NCI-H526 treated with DMSO at 0.1 percent for 48 hours (cell line): ENCODE data around the gene IL22RA1.
A peak's percentile ranks its signal among the peaks of the same experiment; 100 is the strongest.

ENCODE experiments used
- DNase-seq: peaks from one replicate; lab custom pipeline; 2025; lab: John Stamatoyannopoulos, UW

Gene IL22RA1

GRCh38 chr1:24074817-24075589 lies 67.9 kb downstream of the IL22RA1 start:
- DNase-seq = no peak

GRCh38 chr1:24074196-24074595 lies 68.7 kb downstream of the IL22RA1 start:
- no peak for DNase-seq

- no peak for DNase-seq
Observed at GRCh38 chr1:24071941-24072340, 71.0 kb downstream of the IL22RA1 start.

GRCh38 chr1:24070821-24071393 lies 72.0 kb downstream of the IL22RA1 start:
- DNase-seq = peak; percentile 46

GRCh38 chr1:24069817-24070216 lies 73.1 kb downstream of the IL22RA1 start:
- no peak for DNase-seq
